ENCODE results near the gene ALPG.
"Not testable (repeated sequence)": the region's sequence is repeated elsewhere in the genome, so short reads cannot be mapped to it uniquely, and the experiment has no call there.

Gene ALPG

DNA sequence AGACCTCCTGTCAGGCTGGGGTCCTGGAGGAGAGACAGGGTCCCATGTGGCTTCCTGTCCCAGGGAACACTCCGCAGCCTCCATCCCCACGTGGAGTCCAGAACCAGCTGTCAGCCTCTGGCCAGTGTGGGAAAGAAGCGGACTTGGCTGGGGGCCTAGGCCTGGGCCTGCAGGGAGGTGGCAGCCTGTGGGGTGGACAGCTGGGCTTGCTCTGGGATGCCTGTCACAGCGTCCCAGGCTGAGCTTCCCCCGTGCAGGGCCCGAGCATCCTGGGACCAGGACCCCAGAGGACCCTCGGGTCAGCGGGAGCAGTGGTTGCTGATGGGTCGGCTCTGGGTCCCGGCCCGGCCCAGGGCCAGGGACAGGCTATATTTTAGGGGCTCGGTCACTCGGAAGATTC is 35.8 kb downstream of the ALPG start:
- not testable (repeated sequence) for DNase-seq

DNA sequence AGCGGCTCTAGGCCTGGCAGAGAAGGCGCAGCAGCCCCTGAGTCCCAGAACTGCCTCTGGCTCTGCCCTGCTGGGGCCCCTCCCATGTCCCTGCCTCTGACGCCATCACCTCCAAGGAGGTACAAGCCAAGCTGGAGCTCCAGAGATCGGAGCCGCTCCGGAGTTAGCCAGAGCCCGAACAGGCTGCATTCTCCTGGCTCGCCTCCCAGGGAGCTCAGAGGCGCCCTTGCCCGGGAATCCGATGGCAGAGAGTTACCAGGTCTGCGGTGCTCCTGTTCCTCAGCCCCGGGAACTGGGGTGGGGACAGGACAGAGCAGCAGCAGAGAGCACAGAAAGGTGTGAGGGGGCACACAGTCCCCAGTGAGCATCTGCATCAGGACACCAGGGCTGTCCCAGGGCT is 36.4 kb downstream of the ALPG start:
- DNase-seq: not testable (repeated sequence)

DNA sequence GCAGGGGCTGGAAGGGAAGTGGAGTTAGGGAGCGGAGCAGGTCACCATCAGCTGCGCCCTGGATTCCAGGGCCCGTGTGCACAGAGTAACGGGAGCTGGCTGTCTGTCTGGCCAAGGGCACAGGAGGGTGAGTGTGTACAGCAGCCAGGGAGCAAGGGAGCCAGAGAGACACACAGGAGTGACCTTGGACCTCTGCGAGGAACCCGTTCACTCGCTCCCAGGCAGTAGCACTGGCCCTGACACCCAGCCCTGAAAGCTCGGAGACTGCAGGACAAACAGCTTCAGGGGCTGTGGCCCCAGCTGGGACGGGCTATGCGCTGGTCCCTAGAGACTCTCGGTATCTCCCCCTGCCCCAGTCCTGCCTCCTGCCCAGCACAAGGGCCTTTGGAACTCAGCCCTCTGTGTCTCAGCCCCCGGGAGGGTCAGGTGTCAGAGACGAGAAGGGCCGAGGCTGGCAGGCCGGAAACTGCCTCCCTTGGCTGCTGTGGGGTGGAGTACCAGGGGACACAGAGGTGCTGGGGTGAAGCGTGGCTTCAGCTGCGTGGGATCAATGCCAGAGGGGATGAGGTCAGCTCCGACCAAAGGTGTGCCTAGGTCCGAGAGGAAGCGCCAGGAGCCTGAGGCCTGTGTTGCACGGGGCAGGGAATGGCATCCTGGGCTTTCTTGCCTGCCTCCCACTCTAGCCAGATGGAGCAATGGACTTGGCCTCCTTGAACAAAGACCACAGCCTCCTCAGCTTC is 37.2 kb downstream of the ALPG start:
- not testable (repeated sequence) for DNase-seq

DNA sequence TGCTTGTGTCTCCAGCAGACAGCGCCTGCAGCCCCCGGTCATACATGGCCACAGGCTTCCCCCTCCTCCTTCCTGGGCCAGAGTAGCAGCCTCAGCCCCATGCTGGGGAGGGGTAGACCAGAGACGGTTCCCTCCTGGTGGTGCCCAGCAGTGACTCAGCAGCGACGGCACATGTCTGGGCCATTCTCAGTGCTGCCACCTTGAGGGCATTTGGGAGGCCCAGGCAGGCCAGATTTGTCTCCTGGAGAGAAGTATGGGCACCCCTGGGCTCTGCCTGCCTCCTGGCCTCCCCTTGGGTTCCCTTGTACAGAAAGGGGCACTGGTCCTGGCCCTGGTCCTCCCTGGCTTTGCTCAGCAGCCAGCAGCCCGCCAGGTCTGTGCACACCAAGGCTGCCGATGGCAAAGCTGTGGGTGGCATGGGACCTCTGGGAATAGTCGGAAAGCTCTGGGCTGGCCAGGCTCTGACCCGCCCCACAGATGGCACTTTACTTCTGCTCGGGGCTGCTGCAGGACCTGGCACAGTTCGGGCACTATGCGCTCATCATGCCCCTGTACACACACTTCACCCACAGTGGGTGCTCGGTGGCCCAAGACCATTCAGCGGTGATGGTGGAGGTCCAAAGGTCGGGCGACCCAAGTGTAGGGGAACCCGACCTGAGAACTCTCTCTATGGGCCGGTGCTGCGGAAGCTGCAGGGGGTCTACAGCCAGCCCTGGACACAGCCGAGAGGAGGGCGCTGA is 37.9 kb downstream of the ALPG start:
- DNase-seq: peak; percentile 78

DNA sequence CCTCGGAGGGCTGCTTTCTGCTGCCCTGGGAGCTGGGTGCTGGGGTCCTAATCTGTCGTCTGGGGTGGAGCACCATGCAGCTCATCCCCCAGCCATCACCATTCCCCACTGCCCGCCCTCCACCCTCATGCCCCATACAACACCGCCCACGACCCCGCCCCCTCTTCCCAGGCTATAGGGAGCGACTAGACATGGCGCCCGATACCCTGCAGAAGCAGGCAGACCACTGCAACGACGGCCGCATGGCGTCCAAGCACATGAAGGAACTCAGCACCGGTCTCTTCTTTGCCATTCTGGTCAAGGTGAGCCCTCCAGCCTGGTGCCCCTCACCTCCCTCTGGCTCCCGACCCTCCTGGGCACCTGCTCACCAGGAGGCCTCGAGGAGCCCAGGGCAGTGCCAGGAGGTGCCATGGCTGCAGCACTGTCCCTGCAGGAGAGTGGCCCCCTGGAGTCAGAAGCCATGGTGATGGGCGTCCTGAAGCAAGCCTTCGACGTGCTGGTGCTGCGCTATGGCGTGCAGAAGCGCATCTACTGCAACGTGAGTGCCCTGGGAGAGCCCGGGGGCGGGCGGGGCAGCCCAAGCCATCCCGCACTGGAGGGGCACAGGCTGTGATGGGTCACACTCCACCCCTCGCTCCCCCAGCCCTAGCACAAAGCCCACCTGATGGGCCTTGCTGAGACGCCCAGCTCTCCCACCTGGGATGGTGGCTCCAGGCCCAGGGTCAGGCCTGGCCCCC is 38.7 kb downstream of the ALPG start:
- DNase-seq: not testable (repeated sequence)

DNA sequence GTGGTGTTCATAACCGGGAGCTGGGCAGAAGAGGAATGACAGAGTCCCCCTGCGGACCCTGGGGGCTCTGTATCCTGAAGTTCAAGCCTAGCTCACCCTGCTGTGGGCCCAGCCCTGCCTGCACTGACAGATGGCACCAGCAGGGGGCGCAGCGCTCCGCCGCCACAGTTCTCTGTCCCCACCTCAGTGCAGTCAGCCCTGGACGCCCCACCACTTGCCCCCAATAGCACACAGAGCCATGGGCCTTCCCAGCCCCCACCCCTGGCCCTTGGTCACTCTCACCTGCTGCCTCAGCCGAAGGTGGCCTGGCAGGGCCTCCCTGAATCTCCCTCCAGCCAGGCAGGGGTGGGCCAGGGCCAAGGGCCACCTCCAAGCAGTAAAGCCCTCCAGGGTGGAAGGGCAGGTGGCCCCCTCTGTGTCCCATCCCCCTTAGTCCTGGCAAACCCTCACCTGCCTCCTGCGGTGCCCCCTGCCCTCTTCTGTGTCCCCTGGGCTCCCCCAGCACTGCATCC is 39.7 kb downstream of the ALPG start:
- DNase-seq: not testable (repeated sequence)

DNA sequence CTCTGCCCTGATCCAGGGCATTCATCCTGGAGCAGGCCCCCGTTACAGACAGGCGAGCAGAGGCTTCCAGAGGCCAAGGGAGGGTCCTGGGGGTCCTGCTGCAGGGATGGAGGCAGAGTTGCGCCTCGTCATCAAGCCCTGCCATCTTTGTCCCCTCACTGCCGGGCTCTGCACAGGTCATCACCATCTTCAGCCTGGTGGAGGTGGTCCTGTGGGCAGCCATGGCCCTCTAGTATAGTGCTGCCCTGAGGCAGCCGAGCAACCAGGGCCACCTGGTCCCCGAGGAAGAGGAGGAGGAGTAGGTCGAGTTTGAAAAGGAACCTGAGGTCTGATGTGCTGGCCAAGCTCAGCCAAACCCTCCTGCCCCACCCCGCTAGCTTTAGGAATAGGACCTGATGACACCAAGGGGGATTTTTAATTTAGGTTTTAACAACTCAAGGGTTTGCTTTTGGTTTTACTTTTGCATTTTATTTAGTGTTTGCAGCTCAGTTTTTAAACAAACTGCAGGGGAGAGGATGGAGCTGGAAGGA is 40.5 kb downstream of the ALPG start:
- DNase-seq: no peak

DNA sequence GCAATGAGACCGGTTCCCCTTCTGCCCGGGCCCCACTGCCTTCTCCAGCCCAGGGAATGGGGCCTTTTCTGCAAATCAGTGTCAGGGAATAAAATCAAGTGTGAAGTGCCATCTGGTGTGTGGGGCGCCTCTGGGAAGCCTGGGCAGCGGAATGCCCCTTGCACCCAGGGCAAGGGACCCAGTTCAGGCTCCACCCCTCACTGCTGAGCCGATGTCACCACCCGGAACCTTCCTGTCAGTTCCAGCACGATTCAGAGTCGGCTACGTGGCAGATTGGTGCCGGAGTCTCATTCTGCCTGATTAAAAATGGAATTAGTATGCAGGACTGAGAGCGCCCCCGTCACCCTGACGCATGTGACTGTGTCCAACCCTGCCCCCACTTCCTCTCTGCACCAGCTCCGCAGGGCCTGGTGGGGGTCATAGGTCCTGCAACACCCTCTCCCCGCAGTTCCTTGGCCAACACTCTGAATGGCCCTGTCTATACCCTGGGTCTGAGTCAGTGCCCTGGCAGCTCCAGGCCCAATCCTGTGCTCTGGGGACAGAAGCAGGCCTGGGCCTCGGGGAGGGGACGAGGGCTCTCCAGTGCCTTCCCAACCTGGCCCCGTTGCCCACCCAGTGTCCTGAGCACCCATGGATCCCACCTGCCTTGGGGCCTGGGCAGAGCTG is 41.1 kb downstream of the ALPG start:
- DNase-seq: no peak

DNA sequence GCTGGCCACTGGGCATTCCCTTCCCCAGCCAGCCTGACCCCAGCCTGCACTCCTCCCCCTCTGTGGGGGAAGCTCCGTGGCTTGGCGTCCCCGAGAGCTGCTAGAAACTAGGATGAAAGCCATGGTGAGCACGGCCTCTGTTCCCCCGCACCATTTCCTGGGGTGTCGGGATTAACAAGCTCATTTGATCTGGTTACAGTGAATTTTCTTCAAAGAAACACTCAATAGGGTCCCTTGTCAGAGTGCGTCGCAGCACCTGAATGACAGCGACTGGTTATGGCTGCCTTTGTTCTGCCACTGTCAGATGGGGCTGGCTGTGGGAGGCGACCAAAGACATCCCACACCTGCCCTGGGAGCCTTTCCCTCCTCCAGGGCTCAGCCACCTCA is 41.7 kb downstream of the ALPG start:
- no peak for DNase-seq

DNA sequence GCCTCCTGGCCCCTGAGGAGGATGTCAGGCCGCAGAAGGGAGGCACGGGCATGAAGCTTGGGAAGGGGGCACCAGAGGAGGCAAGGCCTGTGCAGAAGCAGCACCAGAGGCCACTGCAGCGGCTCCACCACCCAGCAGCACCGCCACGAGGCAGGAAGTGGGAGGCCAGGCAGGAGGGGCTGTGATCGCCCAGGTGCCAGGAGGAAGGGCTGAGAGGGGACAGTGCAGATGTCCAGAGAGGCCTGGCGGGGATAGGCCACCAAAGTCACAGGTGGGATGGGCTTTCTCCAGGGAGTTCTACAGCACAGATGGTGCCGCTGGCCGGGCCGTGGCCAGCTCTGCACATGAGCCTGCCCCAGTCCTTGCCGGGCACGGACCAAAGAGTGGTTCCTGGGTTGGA is 43.3 kb downstream of the ALPG start:
- no peak for DNase-seq

DNA sequence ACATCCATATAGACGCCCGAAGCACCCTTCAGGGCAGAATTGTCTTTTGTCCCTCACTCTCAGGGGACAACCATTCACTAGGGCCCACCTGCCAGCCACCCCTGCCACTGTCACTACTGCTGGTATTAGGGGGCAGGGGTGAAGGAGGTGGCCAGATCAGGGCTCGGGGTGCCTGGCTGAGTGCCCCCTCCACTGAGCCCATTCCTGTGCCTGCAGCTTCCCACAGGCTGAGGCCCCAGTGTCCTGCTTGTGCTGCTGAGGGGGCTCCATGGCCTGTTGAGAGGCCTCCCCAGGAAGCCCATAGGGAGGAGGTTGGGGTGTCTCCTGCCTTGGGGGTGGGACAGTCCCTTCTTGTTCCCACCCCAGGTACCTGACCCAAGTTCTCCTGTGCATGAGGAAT is 45.0 kb downstream of the ALPG start:
- not testable (repeated sequence) for DNase-seq

DNA sequence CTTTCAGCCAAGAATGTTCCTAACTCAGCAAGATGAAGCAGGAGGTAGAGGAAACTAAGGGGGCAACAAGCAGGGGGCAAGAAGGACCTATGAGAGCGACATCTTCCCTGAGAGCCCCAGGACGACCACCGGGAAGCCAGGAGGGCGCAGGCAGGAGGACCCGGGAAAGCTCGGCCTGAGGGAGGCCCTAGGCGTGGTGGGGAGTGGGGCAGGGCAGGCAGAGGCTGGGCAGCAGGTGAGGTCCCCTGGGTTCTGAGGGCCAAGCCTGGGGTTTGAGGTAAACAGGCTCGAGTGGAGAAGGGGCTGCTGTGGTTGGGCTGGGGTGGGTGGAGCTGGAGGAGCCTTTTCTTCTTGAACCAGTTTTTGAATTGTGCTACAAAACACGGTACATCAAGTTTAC is 48.0 kb downstream of the ALPG start:
- DNase-seq: no peak

DNA sequence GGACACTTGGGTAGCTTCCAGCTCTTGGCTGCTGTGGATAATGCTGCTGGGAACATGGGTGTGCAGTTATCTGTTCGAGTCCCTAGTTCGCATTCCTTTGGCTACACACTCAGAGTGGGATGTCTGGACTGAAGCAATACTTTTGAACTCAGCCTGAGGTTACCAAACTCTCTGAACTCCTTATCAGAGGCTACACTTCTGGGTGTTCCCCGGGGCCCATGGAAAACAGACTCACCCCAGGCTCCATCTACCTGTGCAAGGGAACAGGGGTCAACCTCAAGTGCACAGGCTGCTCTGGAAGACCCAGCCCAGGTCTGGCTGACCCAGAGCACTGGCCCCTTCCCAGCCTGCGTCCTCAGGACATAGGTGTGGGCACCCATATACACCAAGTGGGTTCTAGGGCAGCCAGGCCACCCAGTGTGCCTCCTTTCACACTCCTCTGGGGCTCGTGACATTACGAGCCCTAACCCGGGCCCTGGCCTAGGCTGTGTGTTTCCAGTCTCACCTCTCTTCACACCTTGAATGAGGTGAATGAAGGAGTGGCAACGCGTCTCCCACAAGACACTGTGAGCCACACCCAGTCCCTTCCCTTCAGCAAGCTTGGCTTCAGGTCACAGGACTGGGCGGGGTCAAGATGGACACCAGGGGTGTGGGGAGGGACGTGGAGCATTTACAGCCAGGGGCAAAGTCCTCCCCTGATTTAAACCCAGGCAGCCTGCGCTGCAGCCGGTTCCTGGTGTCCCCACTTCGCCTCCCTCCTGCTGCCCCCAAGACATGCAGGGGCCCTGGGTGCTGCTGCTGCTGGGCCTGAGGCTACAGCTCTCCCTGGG is 49.0 kb downstream of the ALPG start, which contains the start of gene ALPI:
Gene ALPI, plus strand, starts transcription at position 728 of the 830 bp plus-strand sequence. Its CDS starts 47 bp downstream, at position 775.
- no peak for DNase-seq

DNA sequence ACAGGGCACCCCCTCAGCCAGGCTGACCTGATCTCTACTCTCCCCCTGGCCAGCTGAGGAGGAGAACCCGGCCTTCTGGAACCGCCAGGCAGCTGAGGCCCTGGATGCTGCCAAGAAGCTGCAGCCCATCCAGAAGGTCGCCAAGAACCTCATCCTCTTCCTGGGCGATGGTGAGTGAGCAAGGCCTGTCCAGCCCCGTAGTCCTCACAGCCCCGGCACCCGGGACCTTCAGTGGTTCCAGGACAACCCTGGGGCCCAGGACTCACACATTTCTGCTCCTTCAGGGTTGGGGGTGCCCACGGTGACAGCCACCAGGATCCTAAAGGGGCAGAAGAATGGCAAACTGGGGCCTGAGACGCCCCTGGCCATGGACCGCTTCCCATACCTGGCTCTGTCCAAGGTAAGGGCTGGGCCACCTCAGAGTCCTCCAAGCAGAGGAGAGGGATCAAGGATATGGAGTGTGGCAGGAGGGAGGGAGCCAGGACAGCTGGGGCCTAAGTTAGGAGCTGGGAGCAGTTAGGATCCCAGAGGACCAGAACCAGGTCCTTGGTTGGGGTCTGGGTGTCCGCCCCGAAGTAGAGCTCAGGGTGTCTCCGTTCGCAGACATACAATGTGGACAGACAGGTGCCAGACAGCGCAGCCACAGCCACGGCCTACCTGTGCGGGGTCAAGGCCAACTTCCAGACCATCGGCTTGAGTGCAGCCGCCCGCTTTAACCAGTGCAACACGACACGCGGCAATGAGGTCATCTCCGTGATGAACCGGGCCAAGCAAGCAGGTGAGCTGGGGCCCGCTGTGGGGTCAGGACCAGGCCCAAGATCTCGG is 49.9 kb downstream of the ALPG start:
- no peak for DNase-seq

DNA sequence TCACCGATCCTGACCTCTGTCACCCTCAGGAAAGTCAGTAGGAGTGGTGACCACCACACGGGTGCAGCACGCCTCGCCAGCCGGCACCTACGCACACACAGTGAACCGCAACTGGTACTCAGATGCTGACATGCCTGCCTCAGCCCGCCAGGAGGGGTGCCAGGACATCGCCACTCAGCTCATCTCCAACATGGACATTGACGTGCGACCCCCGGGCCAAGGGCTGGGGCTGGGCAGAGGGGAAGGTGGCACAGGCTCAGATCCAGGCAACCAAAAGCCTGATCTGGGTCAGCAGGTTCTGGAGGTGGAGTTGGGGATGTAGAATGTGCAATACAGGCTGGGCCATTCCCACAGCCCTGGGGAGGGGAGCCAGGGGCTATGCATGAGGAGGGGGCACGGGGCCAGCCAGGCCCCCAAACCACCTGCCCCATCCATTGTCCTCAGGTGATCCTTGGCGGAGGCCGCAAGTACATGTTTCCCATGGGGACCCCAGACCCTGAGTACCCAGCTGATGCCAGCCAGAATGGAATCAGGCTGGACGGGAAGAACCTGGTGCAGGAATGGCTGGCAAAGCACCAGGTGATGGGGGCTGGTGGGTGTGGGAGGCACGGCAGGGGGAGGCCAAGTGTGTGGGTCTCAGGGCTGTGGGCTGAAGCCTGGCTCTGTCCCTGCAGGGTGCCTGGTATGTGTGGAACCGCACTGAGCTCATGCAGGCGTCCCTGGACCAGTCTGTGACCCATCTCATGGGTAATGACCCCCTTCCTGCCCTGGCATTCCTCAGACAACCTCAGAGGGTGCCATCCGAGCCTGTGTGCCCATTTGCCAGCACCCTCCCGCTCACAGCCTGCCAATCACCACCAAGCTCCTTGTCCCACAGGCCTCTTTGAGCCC is 50.7 kb downstream of the ALPG start:
- no peak for DNase-seq

DNA sequence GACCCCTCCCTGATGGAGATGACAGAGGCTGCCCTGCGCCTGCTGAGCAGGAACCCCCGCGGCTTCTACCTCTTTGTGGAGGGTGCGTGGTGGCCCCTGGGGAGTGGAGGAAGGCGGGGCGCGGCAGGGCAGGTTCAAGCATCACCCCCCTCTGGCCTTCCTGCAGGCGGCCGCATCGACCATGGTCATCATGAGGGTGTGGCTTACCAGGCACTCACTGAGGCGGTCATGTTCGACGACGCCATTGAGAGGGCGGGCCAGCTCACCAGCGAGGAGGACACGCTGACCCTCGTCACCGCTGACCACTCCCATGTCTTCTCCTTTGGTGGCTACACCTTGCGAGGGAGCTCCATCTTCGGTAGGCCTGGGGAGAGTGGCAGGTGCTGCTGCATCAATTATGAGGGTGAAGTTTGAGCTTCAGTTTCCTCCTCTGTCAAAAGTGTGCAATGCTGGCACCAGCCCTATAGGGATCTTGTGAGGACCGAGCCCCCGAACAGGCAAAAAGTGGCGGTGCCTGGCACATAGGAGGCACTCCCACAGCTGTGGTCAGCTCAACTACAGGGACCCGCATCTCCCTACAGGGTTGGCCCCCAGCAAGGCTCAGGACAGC is 51.5 kb downstream of the ALPG start:
- DNase-seq: no peak

DNA sequence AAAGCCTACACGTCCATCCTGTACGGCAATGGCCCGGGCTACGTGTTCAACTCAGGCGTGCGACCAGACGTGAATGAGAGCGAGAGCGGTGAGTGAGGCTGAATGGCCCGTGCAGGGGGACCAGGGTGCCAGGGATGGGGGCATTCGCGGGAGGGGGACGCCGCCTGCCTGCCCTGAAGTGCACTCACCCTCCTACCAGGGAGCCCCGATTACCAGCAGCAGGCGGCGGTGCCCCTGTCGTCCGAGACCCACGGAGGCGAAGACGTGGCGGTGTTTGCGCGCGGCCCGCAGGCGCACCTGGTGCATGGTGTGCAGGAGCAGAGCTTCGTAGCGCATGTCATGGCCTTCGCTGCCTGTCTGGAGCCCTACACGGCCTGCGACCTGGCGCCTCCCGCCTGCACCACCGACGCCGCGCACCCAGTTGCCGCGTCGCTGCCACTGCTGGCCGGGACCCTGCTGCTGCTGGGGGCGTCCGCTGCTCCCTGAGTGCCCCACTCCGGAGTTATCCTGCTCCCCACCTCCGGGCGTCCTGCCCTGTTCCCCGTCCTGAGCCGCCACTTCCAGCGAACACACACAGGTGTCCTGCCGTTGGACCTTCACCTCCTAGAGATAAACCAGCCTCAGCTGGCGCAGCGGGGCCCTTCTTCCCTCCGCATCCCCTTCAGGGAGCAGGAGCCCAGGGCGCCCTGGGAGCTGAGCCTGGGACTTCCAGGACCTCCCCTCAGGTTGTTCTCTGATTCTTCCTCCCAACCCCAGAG is 52.2 kb downstream of the ALPG start:
- no peak for DNase-seq

DNA sequence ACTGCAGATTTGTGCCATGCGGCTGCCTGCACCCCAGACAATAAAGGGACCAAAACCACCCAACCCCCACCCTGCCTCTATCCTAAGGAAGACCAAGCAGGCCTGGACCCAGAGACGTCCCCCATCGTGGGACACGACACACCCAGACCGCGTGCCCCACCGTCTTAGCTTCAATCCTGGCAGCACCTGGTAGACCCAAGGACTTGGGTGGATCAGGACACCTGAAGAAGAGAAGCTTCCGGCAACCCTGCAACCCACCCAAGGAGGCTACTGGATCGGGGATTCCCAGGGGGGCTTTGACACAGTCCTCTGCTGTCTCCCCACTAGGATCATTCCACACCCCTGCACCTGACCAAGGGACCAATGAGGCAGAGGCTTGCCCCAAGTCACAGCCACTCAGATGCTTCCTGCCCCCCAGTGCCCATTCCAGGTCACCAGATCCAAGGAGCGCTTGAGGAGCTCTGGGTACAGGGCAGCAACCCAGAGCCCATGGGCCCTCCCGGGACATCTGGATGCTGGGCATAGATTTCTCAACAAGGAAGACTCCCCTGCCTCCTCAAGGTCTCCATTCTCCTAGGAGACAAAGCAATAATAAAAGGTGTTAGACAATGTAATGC is 52.9 kb downstream of the ALPG start:
- no peak for DNase-seq
